A549 treated with GW870086 at 1 μM for 4 hours (cell line): ENCODE results near the gene MACROD1. TPM values are rescaled to one million over a fixed set of nuclear protein-coding genes. Genes with fewer than 3 reads are reported as not detected.

Experiments used
- total RNA-seq: library from RNA; stranded (reverse); fragments of 200-300 nt; extraction: Qiagen RNA extraction; gene quantifications from 5 replicates; pipeline ENCODE4 v1.2.3, GENCODE V29; 2022; ENCODE audit warnings: low read depth

The MACROD1 gene, protein sequence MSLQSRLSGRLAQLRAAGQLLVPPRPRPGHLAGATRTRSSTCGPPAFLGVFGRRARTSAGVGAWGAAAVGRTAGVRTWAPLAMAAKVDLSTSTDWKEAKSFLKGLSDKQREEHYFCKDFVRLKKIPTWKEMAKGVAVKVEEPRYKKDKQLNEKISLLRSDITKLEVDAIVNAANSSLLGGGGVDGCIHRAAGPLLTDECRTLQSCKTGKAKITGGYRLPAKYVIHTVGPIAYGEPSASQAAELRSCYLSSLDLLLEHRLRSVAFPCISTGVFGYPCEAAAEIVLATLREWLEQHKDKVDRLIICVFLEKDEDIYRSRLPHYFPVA
- 8.8 to 15.6 TPM (median 13.6 TPM) in 5 replicates for total RNA-seq

DNA sequence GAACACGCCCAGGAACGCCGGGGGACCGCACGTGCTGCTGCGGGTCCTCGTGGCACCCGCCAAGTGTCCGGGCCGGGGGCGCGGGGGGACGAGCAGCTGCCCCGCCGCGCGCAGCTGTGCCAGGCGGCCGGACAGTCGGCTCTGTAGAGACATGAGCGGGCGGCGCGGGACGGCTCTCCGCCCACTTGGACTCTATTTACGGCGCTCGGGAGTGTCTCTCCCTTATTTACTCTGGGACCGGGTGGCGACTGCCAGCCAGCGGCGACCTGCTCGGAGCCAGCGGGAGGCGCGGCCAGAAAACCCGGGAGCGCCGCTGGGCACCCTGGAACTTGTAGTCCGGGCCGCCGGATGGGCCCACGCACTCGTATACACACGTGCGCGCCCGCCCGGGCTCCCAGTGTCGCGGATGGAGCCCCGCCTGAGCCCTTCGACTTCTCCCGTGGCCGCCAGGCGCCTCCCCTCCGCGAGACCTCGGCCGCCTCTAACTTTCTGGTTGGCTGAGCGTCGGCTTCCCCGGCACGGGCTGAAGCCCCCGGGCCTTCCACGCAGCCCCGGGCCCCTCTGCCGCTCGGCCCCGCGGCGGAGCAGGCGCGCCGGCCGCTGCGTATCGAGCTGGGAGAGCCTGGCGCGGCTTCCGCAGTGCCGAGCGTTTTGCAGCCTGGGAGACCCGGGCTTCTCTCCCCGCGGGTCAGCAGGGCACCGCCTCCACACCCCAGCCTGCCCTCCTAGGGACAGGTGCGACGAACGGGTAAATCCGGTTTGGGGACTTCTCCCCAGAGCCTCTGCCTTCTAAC, at the start of gene MACROD1:
Gene MACROD1, minus strand, starts transcription at position 272 of the 794 bp plus-strand sequence. Its CDS starts 119 bp downstream, at position 153.

DNA sequence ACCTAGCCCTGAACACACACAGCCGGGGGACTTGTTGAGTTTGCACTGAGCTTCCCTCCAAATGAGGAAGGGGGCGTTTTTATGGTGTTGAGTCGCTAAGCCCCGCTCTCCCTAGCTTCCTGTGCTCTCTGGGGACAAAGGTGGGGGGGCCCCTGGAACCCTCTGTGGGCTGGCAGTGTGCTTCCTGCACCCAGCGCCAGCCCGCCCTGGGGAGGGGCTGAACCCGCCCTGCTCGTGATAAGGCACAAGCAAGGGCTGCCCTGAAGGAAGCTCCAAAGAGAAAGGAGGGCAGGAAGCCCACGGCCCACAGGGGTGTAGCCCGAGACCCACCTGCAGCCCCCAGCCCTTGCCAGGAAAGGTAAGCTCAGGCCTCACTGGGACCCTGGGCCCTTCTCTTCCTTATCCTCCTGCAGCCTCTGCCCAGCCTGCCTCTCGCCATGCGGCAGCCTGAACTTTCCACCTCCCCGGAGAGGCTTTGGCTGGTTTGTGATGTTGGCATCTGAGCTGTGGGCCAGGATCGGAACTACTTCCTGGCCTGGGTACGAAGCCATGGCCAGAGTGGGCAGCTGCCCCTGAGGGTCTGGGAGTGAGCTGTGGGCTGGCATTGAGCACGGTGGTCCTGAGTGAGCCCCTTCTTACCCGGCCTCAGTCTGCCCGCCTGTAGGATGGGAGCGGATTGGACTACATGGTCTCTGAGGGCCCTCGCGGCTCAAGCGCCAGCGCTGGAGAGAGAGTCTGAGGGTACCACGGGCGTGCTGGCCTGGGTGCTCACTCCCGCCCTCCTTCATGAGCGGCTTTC, 40.7 kb upstream of the MACROD1 start, which contains the start of gene FERMT3:
Gene FERMT3, plus strand, starts transcription at position 265 of the 799 bp plus-strand sequence. CDS start 644 bp downstream, outside the sequence.

DNA sequence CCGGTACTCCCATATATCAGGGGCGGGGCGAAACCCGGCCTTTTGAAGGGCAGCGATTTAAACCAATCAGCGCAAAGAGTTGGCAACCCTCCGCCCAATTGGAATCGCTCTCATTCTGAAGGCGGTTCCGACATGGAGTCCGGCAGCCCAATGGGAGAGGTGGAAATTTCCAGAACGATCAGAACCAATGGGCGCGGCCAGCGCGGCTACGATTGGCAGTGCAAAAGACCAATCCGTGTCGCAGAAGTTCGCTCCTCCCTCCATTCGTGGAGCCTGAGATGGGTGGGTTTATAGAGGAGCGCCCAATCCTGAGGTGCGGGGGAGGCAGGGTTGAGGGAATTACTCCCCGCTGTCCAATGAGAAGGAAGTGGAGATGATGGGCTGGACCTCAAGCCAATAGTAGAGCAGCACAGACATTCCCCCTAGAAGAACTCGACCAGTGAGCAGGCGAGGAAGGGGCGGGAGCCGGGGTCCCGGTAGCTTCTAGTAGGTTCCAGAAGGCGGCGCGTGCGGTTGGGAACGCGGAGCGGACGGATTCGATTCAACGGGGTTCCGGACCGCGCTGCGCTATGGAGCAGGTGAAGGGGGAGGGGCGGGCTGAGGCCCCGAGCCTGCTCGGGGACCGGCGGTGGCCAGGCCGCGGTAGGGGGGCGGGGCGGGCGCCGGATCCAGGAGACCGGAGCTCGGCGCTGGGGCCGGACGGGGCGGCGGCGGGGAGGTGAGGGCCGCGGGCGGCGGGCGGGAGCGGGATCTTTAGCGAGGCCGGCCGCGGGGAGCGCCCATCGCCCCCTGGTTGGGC, 20.0 kb upstream of the MACROD1 start, which contains the start of gene STIP1:
Gene STIP1, plus strand, starts transcription at position 479 of the 799 bp plus-strand sequence. Its CDS starts 91 bp downstream, at position 570.

DNA sequence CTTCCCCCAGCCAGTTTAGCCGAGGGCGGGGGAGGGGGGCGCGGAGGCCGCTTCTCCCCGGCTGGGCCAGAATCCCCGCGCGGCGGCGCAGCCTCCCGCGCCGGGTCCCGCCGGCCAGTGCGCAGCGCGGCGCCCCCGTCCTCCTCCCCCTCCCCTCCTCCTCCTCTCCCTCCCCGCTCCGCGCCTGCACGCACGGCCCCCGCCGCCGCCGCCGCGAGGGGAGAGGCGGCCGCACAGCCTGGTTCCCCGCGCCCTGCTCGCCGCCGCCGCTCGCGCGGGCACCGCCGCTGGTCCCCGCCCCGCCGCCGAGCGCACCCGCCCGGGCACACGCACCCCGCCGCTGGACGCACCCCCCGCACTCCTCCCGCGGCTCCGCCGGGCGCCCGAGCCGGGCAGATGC, 130.3 kb downstream of the MACROD1 start, which contains the start of gene FLRT1:
Gene FLRT1, plus strand, starts transcription at position 356 of the 400 bp plus-strand sequence. CDS start 80,337 bp downstream, outside the sequence.

DNA sequence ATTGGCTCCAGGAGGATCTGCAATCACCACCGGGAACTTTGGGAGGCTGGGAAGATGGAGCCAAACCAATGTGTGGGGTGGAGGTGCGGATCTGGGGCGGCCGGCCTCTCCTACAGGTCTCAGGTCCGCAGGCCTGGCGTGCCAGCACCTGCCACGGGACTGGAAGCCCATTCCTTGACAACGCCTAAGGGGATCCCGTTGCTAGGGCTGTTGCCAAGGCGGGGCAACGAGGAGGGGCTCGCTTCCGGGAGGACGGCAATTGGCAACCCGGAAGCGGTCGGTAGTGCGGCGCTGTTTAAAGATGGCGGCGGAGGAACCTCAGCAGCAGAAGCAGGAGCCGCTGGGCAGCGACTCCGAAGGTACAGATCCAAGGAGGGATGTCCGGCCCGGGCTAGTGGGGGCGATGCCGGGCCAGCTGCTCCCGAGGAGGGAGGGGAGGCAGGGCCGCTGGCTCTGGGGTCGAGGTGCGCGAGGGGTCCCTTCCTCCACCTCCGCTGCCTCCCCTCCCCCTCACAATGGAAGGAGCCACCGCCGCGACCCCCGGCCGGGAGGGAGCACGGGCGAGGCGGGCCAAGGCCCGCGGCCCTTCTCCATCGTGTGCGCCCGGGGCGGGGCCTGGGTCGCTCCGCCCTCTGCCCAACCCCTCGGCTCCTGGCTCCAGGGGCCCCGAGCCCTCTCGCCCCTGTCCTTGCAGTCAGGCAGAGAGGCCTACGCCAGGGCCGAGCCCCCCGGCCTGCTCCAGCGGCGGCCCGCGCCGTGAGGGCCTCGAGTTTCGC, 179.6 kb downstream of the MACROD1 start, which contains the start of gene OTUB1:
Gene OTUB1, plus strand, starts transcription at position 283 of the 776 bp plus-strand sequence. Its CDS starts 19 bp downstream, at position 302.

DNA sequence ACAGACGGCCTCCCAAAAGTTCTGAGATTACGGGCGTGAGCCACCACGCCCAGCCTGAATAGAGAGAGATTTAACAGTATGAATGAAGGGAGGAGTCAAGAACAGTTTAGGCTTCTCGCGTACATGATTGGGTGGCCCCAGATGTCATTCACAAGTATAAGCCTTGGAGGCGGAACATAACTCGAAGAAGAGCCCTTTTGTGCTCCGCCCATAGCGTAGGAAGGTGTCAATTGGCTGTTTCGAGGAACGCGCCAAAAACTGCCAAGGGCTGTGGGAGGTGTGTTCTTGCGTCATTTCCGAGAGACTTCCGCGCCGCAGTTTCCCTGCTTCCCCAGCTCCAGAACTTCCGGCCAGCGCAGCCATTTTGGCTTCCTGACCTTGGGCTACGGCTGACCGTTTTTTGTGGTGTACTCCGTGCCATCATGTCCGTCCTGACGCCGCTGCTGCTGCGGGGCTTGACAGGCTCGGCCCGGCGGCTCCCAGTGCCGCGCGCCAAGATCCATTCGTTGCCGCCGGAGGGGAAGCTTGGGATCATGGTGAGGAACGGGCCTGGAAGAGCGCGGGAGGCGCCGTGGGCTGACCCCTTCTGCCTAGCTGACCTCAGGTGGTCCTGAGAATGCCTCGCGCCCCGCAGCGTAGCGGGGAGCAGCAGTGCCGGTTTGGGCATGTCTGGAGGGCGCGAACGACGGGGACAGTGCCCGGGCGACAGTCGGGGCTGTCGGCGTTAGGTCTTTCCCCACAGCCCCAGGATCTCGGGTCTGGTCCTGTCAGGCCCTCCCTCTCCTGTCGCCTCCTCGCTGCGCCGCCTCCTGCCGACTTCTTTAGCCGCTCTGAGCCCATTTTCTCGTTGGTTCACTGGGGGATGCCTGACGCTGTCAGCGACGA, 191.4 kb downstream of the MACROD1 start, which contains the start of gene COX8A:
Gene COX8A, plus strand, starts transcription at position 362 of the 885 bp plus-strand sequence. Its CDS starts 61 bp downstream, at position 423.

Other genes with a start within 250 kb of the MACROD1 start
- gene RCOR2, start 248.9 kb downstream of the MACROD1 start, total RNA-seq, result 0.70 to 1.2 TPM (median 1.0 TPM) in 5 replicates
- 13.6 to 17.0 TPM (median 15.0 TPM) in 5 replicates for gene NAA40, start 227.1 kb downstream of the MACROD1 start, total RNA-seq
- 794 to 1,065 TPM (median 979 TPM) in 5 replicates for gene COX8A, start 191.5 kb downstream of the MACROD1 start, total RNA-seq
- 105 to 135 TPM (median 126 TPM) in 5 replicates for gene OTUB1, start 179.7 kb downstream of the MACROD1 start, total RNA-seq
- gene FLRT1, start 130.2 kb downstream of the MACROD1 start, total RNA-seq, result 0.03 to 0.09 TPM (median 0.05 TPM) in 4 of 5 replicates, not detected in the other
- 226 to 259 TPM (median 251 TPM) in 5 replicates for gene STIP1, start 20.1 kb upstream of the MACROD1 start, total RNA-seq
- gene FERMT3, start 40.6 kb upstream of the MACROD1 start, total RNA-seq, result 0.64 to 3.3 TPM (median 1.0 TPM) in 5 replicates
- gene TRPT1, start 60.1 kb upstream of the MACROD1 start, total RNA-seq, result 18.9 to 30.4 TPM (median 26.2 TPM) in 5 replicates
- gene NUDT22, start 60.2 kb upstream of the MACROD1 start, total RNA-seq, result 32.0 to 40.1 TPM (median 38.3 TPM) in 5 replicates
- 18.2 to 22.4 TPM (median 20.6 TPM) in 5 replicates for gene DNAJC4, start 64.4 kb upstream of the MACROD1 start, total RNA-seq
- gene VEGFB, start 68.5 kb upstream of the MACROD1 start, total RNA-seq, result 33.8 to 57.4 TPM (median 46.0 TPM) in 5 replicates
- gene FKBP2, start 75.0 kb upstream of the MACROD1 start, total RNA-seq, result 119 to 146 TPM (median 125 TPM) in 5 replicates
- 224 to 393 TPM (median 363 TPM) in 5 replicates for gene PPP1R14B, start 80.8 kb upstream of the MACROD1 start, total RNA-seq
- gene PLCB3, start 85.4 kb upstream of the MACROD1 start, total RNA-seq, result 13.5 to 23.1 TPM (median 19.9 TPM) in 5 replicates
- gene BAD, start 118.6 kb upstream of the MACROD1 start, total RNA-seq, result 75.8 to 101 TPM (median 91.4 TPM) in 5 replicates
- 29.2 to 45.0 TPM (median 43.8 TPM) in 5 replicates for gene GPR137, start 119.7 kb upstream of the MACROD1 start, total RNA-seq
- 0.10 TPM in 1 of 5 replicates, not detected in the others for gene KCNK4, start 125.2 kb upstream of the MACROD1 start, total RNA-seq
- gene CATSPERZ, start 134.2 kb upstream of the MACROD1 start, total RNA-seq, result 1.2 to 3.8 TPM (median 2.4 TPM) in 5 replicates
- 45.6 to 65.4 TPM (median 61.7 TPM) in 5 replicates for gene ESRRA, start 139.4 kb upstream of the MACROD1 start, total RNA-seq
- gene TRMT112, start 151.4 kb upstream of the MACROD1 start, total RNA-seq, result 397 to 452 TPM (median 419 TPM) in 5 replicates
- 390 to 487 TPM (median 447 TPM) in 5 replicates for gene PRDX5, start 152.0 kb upstream of the MACROD1 start, total RNA-seq
- 10.0 to 12.0 TPM (median 10.1 TPM) in 5 replicates for gene CCDC88B, start 174.1 kb upstream of the MACROD1 start, total RNA-seq
- gene RPS6KA4, start 193.0 kb upstream of the MACROD1 start, total RNA-seq, result 48.3 to 69.4 TPM (median 60.8 TPM) in 5 replicates